Neuron (in vitro differentiated cells): ENCODE measurements around the gene KCNG2.

Experiments used
- H2AFZ ChIP-seq: one replicate; pipeline ENCODE4 v1.6.1; 2013; ENCODE audit warnings: low read depth, mild to moderate bottlenecking, inconsistent platforms, low read length, moderate library complexity
- H3K27me3 ChIP-seq: one replicate; pipeline ENCODE4 v1.6.1; 2013; ENCODE audit warnings: low read length; ENCODE audit not compliant: insufficient read depth
- H3K36me3 ChIP-seq: one replicate; pipeline ENCODE4 v1.6.1; 2013; ENCODE audit warnings: low read length; ENCODE audit not compliant: insufficient read depth
- H3K4me1 ChIP-seq: one replicate; pipeline ENCODE4 v1.6.1; 2013; ENCODE audit warnings: low read length; ENCODE audit not compliant: insufficient read depth
- H3K4me3 ChIP-seq: 2 replicates; pipeline ENCODE4 v1.5.1; 2013; ENCODE audit warnings: mild to moderate bottlenecking, low read length, moderate library complexity
- H3K9me3 ChIP-seq: one replicate; pipeline ENCODE4 v1.6.1; 2013; ENCODE audit warnings: low read length

Gene KCNG2

DNA sequence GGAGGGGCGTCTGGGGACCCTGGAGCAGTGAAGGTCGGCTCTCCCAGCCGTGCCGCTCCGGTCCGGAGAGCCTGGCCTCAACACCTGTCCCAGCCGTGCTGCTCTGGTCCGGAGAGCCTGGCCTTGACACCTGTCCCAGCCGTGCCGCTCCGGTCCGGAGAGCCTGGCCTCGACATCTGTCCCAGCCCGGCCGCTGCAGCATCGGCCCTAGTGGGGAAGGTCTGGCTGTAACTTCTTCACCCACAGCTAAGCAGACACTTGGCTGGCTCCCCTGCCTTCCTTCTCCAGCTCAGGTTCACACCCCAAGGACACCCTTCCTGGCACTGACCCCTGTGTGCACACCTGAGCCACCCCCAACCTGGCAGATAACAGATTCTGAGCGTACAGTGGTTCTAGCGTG is 4.6 kb downstream of the KCNG2 start:
- Histone ChIP-seq H3K27me3 (peaks cover 57% of the 10 kb centered on the region), H2AFZ (no peak overlapping the region), H3K4me1 (peaks cover 3% of the 10 kb centered on the region), H3K4me3 (no peak overlapping the region), H3K9me3 (no peaks in the 10 kb centered on the region), H3K36me3 (no peaks in the 10 kb centered on the region)

DNA sequence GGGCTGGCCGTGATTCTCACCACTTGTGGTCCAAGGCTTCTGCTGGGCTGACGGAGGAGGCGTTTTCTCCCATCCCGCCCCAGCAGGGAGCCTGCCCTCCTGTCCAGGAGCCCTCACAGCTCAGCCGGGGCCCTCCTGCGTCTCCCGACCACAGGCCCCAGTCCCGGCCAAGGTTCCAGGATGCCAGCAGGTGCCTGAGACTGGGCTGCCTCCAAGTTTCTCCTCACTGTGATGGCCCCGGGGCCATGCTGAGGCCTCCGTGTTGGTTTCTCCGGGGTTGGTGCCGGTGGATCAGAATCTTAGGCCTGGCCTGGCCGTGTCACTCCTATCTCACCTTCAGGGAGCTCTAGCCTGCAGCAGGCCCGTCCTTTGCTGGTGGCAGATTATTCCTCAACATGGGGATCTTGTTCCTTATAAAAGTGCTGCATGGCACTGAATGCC is 5.9 kb downstream of the KCNG2 start:
- Histone ChIP-seq H3K4me3 (no peak overlapping the region), H3K9me3 (no peaks in the 10 kb centered on the region), H3K36me3 (no peaks in the 10 kb centered on the region), H3K4me1 (no peaks in the 10 kb centered on the region), H3K27me3 (peaks cover 51% of the 10 kb centered on the region), H2AFZ (no peak overlapping the region)

DNA sequence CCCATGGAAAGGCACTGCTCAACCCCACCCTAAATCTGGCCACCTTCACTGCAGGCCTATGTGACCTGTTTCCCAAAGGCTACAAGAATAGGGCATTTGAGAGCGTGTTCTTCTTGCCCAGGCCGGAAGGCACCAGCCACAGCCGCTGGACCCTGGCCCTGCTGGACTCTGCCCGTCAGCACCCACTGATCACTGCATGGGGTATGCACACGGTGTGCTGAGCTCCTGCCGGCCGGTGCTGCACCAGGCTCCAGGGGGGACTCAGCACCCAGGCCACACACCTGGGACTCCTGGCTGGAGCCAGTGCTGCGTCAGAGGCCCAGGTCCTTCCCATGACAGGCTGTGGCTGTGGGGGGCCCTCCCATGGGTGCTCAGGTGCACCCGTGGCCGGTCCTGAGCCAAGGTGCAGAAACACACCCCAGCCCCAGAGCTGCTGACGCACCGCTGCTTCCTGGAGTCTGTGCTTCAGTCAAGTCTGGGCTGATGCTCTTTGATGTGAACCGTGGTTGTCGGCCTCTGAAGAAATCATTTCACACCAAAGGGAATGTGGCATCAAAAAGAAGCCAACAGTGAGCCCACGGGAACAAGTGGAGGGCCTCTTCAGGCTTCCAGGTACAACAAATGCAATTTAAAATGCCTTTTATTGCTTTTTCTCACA is 6.5 kb downstream of the KCNG2 start:
- Histone ChIP-seq H3K4me3 (no peak overlapping the region), H3K9me3 (no peaks in the 10 kb centered on the region), H3K4me1 (no peaks in the 10 kb centered on the region), H2AFZ (no peak overlapping the region), H3K36me3 (no peaks in the 10 kb centered on the region), H3K27me3 (peaks cover 44% of the 10 kb centered on the region)

DNA sequence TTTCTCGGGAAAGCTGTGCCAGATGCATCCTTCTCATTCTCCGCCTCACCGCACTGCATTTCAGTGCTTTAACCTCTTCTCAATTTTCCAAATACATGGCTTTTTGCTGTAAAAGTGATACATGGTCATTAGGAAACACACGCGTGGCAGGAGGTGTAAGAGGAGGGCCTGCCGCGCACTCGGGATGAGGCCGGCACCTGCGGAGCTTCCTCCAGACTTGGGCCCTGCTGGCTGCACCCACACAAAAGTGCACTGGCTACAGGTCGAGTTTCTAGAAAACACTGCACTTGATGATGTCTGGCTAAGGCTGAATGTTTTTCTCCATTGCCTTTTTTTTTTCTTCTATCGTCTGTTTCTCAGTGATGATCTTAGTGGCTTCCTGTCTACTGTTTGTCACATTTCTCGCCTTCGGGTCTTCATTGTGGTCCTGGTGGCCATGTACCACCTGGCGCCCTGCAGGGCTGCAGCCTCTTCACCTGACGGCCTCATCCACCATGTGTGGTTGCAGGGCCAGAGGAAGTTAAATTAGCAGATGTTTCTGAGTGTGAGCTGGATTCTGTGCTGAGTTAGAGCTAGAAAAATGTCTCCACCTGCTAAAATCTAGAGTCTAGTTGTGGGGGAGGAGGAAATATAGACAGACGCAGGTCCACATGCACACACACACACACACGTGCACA is 7.6 kb downstream of the KCNG2 start:
- Histone ChIP-seq H3K4me1 (no peaks in the 10 kb centered on the region), H3K9me3 (no peaks in the 10 kb centered on the region), H3K4me3 (no peak overlapping the region), H3K36me3 (no peaks in the 10 kb centered on the region), H2AFZ (no peak overlapping the region), H3K27me3 (peaks cover 33% of the 10 kb centered on the region)

DNA sequence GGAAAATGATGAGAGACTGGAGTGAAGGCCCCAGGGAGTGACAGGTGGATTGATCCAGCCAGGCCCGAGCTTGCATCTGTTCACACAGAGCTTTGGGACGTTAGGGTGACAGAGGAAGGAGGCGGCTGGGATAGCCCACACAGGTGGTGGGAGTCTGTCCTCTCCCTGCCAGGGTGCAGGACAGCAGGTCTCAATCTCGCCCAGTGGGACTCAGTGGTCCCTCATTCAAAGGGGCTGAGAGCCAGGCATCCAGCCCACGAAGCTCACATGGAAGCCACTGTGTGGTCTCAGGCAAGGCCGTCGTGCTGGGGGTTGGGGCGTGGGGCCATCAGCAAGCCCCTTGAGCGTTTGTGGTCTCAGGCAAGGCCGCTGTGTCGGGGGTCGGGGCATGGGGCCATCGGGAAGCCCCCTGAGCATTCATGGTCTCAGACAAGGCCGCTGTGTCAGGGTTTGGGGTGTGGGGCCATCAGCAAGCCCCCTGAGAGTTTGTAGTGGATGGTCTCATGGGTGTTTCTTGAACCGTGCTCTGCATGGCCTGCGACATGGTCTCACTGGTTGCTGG is 8.3 kb downstream of the KCNG2 start:
- Histone ChIP-seq H3K9me3 (no peaks in the 10 kb centered on the region), H3K4me3 (no peak overlapping the region), H3K4me1 (no peaks in the 10 kb centered on the region), H3K36me3 (no peaks in the 10 kb centered on the region), H3K27me3 (peaks cover 27% of the 10 kb centered on the region), H2AFZ (no peak overlapping the region)

DNA sequence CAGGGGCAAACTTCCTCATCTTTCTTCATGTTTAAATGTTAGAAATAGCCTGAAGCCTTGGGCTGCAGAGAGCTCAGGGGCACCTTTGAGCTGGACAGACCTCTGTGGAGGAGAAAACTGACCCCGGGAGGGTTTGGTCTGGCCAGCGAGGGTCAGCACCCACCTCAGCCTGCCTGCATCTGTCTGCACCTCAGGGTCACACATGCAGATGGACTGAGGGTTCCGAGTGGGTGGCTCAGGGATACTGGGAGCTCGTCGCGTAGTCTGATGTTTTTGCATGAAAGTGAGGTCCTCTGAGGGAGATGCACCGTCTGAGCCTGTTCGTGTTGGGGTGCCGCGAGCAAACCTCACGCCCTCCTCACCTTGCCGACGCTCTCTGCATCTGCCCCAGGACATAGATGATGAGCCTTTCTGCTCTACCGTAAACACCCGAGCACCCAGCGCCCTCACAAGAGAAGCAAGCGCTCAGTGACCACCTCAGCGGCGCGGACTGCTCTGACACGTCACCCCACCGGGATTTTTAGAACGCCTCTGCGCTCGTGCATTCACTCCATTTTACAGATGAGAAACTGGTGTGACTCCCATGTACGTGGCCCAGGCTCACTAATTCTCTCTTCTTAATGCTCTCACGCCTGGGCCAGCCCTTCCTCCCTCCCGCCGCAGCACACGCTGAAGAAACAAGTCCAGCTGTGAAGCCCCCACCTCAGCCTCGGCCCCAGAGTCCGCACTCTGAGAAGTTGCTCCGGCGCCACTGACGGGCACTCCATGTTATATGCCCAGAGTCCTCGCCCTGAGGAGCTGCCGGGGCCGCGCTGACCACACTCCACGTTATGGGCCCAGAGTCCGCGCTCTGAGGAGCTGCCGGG is 9.5 kb downstream of the KCNG2 start:
- peaks cover 15% of the 10 kb centered on the region for H3K27me3 ChIP-seq
- H3K9me3 ChIP-seq = no peaks in the 10 kb centered on the region
- H3K4me1 ChIP-seq = no peaks in the 10 kb centered on the region
- H2AFZ ChIP-seq = no peak overlapping the region
- no peaks in the 10 kb centered on the region for H3K36me3 ChIP-seq
- H3K4me3 ChIP-seq = no peak overlapping the region

DNA sequence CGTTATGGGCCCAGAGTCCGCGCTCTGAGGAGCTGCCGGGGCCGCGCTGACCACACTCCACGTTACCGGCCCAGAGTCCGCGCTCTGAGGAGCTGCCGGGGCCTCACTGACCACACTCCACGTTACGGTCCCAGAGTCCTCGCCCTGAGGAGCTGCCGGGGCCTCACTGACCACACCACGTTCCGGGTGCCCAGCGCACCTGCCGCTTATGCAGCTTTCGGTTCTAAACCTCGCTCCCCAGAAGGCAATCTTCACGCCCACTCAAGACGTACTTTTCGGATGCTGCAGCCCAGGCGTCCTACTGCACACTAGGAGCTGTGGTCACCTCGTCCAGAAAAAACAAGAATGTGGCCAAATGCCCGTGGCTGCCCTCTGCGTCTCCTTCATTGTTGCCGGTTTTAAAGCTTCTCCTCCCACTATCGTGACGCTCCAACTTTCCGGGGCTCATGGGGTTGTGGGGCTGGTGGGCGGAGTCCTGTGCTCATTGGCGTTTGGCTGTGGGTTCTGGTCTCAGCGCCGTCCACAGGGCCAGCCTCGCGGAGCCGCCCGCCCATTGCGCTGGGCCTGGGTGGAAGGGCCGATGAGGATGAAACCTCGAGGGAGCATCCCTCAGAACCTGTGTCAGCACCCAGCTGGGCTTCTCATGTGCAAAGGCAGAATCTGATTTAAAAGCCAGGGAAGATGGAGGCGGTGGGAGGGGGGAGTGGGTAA is 11.9 kb downstream of the KCNG2 start:
- peaks cover 3% of the 10 kb centered on the region for H3K27me3 ChIP-seq
- H3K4me1 ChIP-seq = no peaks in the 10 kb centered on the region
- no peak overlapping the region for H2AFZ ChIP-seq
- no peaks in the 10 kb centered on the region for H3K9me3 ChIP-seq
- H3K36me3 ChIP-seq = no peaks in the 10 kb centered on the region
- no peak overlapping the region for H3K4me3 ChIP-seq

DNA sequence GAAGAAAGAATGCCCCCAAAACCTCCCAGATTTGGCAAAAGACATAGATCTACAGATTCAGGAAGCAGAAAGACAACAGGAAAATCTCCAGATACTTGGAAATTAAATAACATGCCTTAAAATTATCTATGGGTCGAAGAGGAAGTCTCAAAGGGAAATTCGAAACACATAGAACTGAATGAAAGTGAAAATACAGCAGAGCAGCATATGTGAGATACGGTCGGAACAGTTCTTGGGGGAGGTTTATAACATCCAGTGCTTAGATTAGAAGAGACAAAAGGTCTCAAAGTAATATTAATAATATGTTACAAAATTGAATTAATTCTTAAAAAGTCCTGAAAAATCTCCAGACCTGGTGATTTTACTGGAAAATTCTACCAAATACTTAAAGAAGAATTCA is 14.3 kb downstream of the KCNG2 start:
- Histone ChIP-seq H3K4me1 (no peaks in the 10 kb centered on the region), H3K9me3 (no peaks in the 10 kb centered on the region), H3K36me3 (no peaks in the 10 kb centered on the region), H3K4me3 (no peak overlapping the region), H2AFZ (no peak overlapping the region), H3K27me3 (no peaks in the 10 kb centered on the region)

DNA sequence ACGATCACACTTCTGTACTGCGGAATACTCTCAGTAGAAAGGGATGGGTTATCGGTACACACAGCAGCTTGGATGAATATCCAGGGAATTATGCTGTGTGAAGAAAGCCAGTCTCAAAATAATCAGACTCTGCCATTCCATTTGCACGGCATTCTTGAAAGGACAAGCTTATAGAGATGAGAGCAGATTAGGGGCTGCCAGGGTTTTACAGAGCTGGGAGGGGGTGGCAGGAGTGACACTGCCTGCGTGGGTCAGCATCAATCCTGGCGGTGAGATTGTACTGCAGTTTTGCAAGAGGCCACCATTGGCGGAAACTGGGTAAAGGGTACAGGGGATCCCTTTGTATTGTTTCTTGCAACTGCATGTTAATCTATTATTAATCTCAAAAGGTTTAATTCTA is 16.6 kb downstream of the KCNG2 start:
- H3K36me3 ChIP-seq = no peaks in the 10 kb centered on the region
- H3K4me3 ChIP-seq = no peak overlapping the region
- H2AFZ ChIP-seq = no peak overlapping the region
- H3K4me1 ChIP-seq = no peaks in the 10 kb centered on the region
- peaks cover 5% of the 10 kb centered on the region for H3K27me3 ChIP-seq
- H3K9me3 ChIP-seq = no peaks in the 10 kb centered on the region

DNA sequence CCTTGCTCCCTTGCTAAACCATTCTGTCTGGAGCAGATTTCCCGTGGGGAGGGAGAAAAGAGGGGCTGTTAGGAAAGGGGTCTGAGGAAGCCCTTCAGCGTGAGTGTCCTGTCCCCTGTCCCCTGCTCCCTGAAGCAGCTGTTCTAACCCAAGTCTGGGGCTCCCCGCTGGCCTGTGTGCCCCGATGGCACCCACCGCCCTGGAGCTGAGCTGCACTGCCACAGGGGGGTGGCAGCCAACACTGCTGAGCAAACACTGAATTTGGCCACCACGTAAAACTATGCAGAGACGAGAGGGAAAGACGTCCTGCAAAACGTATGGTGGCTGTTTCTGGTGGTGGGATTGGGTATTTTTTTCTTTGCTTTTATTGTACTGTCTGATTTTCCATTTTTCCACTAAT is 17.9 kb downstream of the KCNG2 start:
- H3K9me3 ChIP-seq = no peaks in the 10 kb centered on the region
- H3K27me3 ChIP-seq = peaks cover 10% of the 10 kb centered on the region
- H3K4me3 ChIP-seq = no peak overlapping the region
- no peaks in the 10 kb centered on the region for H3K36me3 ChIP-seq
- no peak overlapping the region for H2AFZ ChIP-seq
- no peaks in the 10 kb centered on the region for H3K4me1 ChIP-seq

DNA sequence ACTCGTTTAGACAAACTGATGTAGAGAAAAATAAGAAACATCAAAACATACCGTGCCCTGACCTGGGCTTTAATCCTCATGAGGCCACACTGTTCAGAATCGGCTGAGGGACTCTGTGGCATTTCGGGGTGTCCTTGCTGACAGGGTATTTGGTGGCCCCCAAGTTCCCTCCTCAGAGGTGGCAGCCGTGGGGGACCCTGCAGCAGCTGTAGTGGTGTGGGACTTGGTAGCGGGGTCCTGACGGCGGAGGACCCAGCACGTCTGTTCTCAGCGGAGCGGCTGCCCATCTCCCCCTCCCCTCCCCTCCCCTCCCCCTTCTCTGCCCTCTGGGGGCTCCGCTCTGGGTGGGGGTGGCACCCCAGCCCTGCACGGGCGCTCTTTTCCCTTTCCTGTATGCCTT is 18.4 kb downstream of the KCNG2 start:
- Histone ChIP-seq H3K9me3 (no peaks in the 10 kb centered on the region), H3K27me3 (peaks cover 10% of the 10 kb centered on the region), H2AFZ (no peak overlapping the region), H3K4me3 (no peak overlapping the region), H3K4me1 (no peaks in the 10 kb centered on the region), H3K36me3 (no peaks in the 10 kb centered on the region)

DNA sequence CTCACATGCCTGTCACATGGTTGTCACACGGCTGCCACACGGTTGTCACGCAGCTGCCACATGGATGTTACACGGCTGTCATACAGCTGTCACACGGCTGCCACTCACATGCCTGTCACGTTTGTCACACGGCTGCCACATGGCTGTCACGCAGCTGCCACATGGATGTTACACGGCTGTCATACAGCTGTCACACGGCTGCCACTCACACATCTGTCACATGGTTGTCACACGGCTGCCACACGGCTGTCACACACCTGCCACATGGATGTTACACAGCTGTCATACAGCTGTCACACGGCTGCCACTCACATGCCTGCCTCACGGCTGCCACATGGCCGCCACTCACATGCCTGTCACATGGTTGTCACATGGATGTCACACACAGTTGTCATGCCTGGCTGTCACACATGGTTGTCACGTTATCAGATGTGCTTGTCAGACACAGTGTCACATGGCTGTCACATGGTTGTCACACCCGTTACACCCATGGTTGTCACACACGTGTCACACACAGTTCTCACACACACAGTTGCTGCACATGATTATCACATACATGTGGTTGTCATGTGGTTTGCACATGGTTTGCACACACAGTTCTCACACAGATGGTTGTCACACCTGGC is 19.4 kb downstream of the KCNG2 start:
- peaks cover 10% of the 10 kb centered on the region for H3K27me3 ChIP-seq
- H3K9me3 ChIP-seq = no peaks in the 10 kb centered on the region
- no peaks in the 10 kb centered on the region for H3K36me3 ChIP-seq
- H2AFZ ChIP-seq = no peak overlapping the region
- no peak overlapping the region for H3K4me3 ChIP-seq
- H3K4me1 ChIP-seq = no peaks in the 10 kb centered on the region
